GM21447 (cell line): ENCODE data around the gene RPS19.
A peak's percentile ranks its signal among the peaks of the same experiment; 100 is the strongest.

Experiments
- ATAC-seq: cut with Tn5 transposase; IDR thresholded peaks from one replicate; pipeline ENCODE4 v1.9.1; 2021; ENCODE audit not compliant: unreplicated experiment

The RPS19 gene

GRCh38 chr19:41877916-41878905, 18.2 kb downstream of the RPS19 start:
- ATAC-seq, result no peak

- no peak for ATAC-seq
These were observed 19.0 kb downstream of the RPS19 start for GRCh38 chr19:41879080-41879479.

- no peak for ATAC-seq
These were observed 19.7 kb downstream of the RPS19 start for GRCh38 chr19:41879670-41880328.

GRCh38 chr19:41880329-41880708, 20.3 kb downstream of the RPS19 start:
- ATAC-seq, result no peak

- no peak for ATAC-seq
These were observed 22.8 kb downstream of the RPS19 start, which contains the start of gene ARHGEF1 for GRCh38 chr19:41882568-41883462. Gene ARHGEF1, plus strand, starts transcription at chr19:41883184. Its CDS starts 4,899 bp downstream, at chr19:41888083.

GRCh38 chr19:41883463-41883820, 23.4 kb downstream of the RPS19 start:
- no peak for ATAC-seq

GRCh38 chr19:41883821-41884733, 24.0 kb downstream of the RPS19 start:
- peak; percentile 65 for ATAC-seq

- ATAC-seq, result no peak
These were observed 27.0 kb downstream of the RPS19 start for GRCh38 chr19:41886761-41887710.

- no peak for ATAC-seq
These were observed 27.8 kb downstream of the RPS19 start for GRCh38 chr19:41887711-41888382.

GRCh38 chr19:41888926-41889325, 28.9 kb downstream of the RPS19 start:
- no peak for ATAC-seq

GRCh38 chr19:41889896-41890295, 29.8 kb downstream of the RPS19 start:
- ATAC-seq, result no peak

GRCh38 chr19:41890936-41891335, 30.9 kb downstream of the RPS19 start:
- ATAC-seq, result no peak

- no peak for ATAC-seq
These were observed 32.3 kb downstream of the RPS19 start for GRCh38 chr19:41892173-41892902.

GRCh38 chr19:41893899-41894298, 33.8 kb downstream of the RPS19 start:
- ATAC-seq, result no peak

GRCh38 chr19:41894350-41894749, 34.3 kb downstream of the RPS19 start:
- ATAC-seq, result no peak

GRCh38 chr19:41895745-41896580, 35.9 kb downstream of the RPS19 start:
- no peak for ATAC-seq

GRCh38 chr19:41896581-41896942, 36.5 kb downstream of the RPS19 start:
- ATAC-seq, result no peak
